Memory B cell (primary cell): ENCODE results near the gene PTCD1.
"Not testable (repeated sequence)": the region's sequence is repeated elsewhere in the genome, so short reads cannot be mapped to it uniquely, and the experiment has no call there.

Experiments
- ATAC-seq: fragments of 150-1000 bp; cut with Tn5 transposase; 2 replicates; pipeline ENCODE4 v1.10.0; 2021; ENCODE audit warnings: low read depth, mild to moderate bottlenecking, moderate library complexity
- DNase-seq, 2 donors: peaks; one replicate each; pipeline ENCODE4 v3.0.0; 2022; ENCODE audit warnings: low spot score in 2 of 2
- H3K27ac Mint-ChIP-seq: one replicate; pipeline ENCODE4 v1.8.0; 2022; ENCODE audit warnings: mild to moderate bottlenecking, moderate library complexity, mixed read lengths
- H3K27me3 Mint-ChIP-seq: one replicate; pipeline ENCODE4 v1.8.0; 2022; ENCODE audit warnings: mixed read lengths
- H3K36me3 Mint-ChIP-seq: one replicate; pipeline ENCODE4 v1.8.0; 2022; ENCODE audit warnings: mild to moderate bottlenecking, mixed read lengths
- H3K4me1 Mint-ChIP-seq: one replicate; pipeline ENCODE4 v1.8.0; 2022; ENCODE audit warnings: mixed read lengths
- H3K4me3 Mint-ChIP-seq: one replicate; pipeline ENCODE4 v1.8.0; 2022; ENCODE audit warnings: mild to moderate bottlenecking, moderate library complexity, mixed read lengths
- H3K9me3 Mint-ChIP-seq: one replicate; pipeline ENCODE4 v1.8.0; 2022; ENCODE audit warnings: mixed read lengths

The PTCD1 gene

GRCh38 chr7:99395616-99396327, 42.8 kb downstream of the PTCD1 start:
- peaks cover 5% of the 10 kb centered on the region for H3K36me3 Mint-ChIP-seq
- peaks cover 21% of the 10 kb centered on the region for H3K4me1 Mint-ChIP-seq
- H3K4me3 Mint-ChIP-seq, result no peak overlapping the region
- no peaks in the 10 kb centered on the region for H3K9me3 Mint-ChIP-seq
- H3K27ac Mint-ChIP-seq, result no peak overlapping the region
- H3K27me3 Mint-ChIP-seq, result no peaks in the 10 kb centered on the region
- ATAC-seq (no peak), DNase-seq (no peak)

- Mint-ChIP-seq H3K4me1 (peaks cover 19% of the 10 kb centered on the region), H3K4me3 (peak overlapping the region; percentile 84), H3K27me3 (no peaks in the 10 kb centered on the region), H3K36me3 (peaks cover 5% of the 10 kb centered on the region), H3K27ac (no peak overlapping the region), H3K9me3 (no peaks in the 10 kb centered on the region)
- ATAC-seq (no peak), DNase-seq (no peak)
Observed at GRCh38 chr7:99394188-99394502, 44.5 kb downstream of the PTCD1 start.

- Mint-ChIP-seq H3K27ac (peak overlapping the region; percentile 88), H3K4me1 (peaks cover 19% of the 10 kb centered on the region), H3K4me3 (peak overlapping the region; percentile 84), H3K27me3 (no peaks in the 10 kb centered on the region), H3K36me3 (peaks cover 5% of the 10 kb centered on the region), H3K9me3 (no peaks in the 10 kb centered on the region)
- ATAC-seq (no peak), DNase-seq (no peak)
Observed at GRCh38 chr7:99393355-99394187, 45.0 kb downstream of the PTCD1 start.

- peak overlapping the region; percentile 84 for H3K4me3 Mint-ChIP-seq
- peaks cover 14% of the 10 kb centered on the region for H3K4me1 Mint-ChIP-seq
- no peaks in the 10 kb centered on the region for H3K27me3 Mint-ChIP-seq
- peak; percentile 94 for ATAC-seq
- no peaks in the 10 kb centered on the region for H3K9me3 Mint-ChIP-seq
- peak overlapping the region; percentile 88 for H3K27ac Mint-ChIP-seq
- H3K36me3 Mint-ChIP-seq, result peaks cover 9% of the 10 kb centered on the region
- peak; percentile 79 to 80 for DNase-seq
Observed at GRCh38 chr7:99392659-99393354, 45.8 kb downstream of the PTCD1 start.

GRCh38 chr7:99392046-99392445, 46.6 kb downstream of the PTCD1 start:
- H3K27ac Mint-ChIP-seq, result no peak overlapping the region
- H3K36me3 Mint-ChIP-seq, result peaks cover 9% of the 10 kb centered on the region
- no peaks in the 10 kb centered on the region for H3K27me3 Mint-ChIP-seq
- ATAC-seq (no peak), DNase-seq (no peak)
- H3K4me1 Mint-ChIP-seq, result peaks cover 12% of the 10 kb centered on the region
- H3K4me3 Mint-ChIP-seq, result peak overlapping the region; percentile 37
- no peaks in the 10 kb centered on the region for H3K9me3 Mint-ChIP-seq

GRCh38 chr7:99390941-99391602, 47.5 kb downstream of the PTCD1 start:
- peaks cover 9% of the 10 kb centered on the region for H3K36me3 Mint-ChIP-seq
- ATAC-seq (no peak), DNase-seq (no peak)
- no peak overlapping the region for H3K4me3 Mint-ChIP-seq
- no peak overlapping the region for H3K27ac Mint-ChIP-seq
- H3K27me3 Mint-ChIP-seq, result no peaks in the 10 kb centered on the region
- H3K4me1 Mint-ChIP-seq, result peaks cover 12% of the 10 kb centered on the region
- no peaks in the 10 kb centered on the region for H3K9me3 Mint-ChIP-seq

GRCh38 chr7:99389772-99390171, 48.8 kb downstream of the PTCD1 start:
- Mint-ChIP-seq H3K4me1 (peaks cover 12% of the 10 kb centered on the region), H3K36me3 (peaks cover 9% of the 10 kb centered on the region), H3K4me3 (no peak overlapping the region), H3K27me3 (no peaks in the 10 kb centered on the region), H3K9me3 (no peaks in the 10 kb centered on the region), H3K27ac (no peak overlapping the region)
- ATAC-seq (no peak), DNase-seq (no peak)

GRCh38 chr7:99387912-99388311, 50.7 kb downstream of the PTCD1 start:
- Mint-ChIP-seq H3K27ac (no peak overlapping the region), H3K36me3 (peaks cover 12% of the 10 kb centered on the region)

GRCh38 chr7:99387239-99387635, 51.4 kb downstream of the PTCD1 start:
- Mint-ChIP-seq H3K4me1 (peaks cover 11% of the 10 kb centered on the region), H3K36me3 (peaks cover 12% of the 10 kb centered on the region)
- H3K27ac Mint-ChIP-seq, H3K4me3 Mint-ChIP-seq, H3K27me3 Mint-ChIP-seq, DNase-seq, ATAC-seq, H3K9me3 Mint-ChIP-seq: not testable (repeated sequence)

More at GRCh38 chr7:99387912-99388311, 50.7 kb downstream of the PTCD1 start:
- no peak for ATAC-seq
- H3K9me3 Mint-ChIP-seq, result no peaks in the 10 kb centered on the region
- H3K4me1 Mint-ChIP-seq, result peaks cover 13% of the 10 kb centered on the region
- no peak overlapping the region for H3K4me3 Mint-ChIP-seq
- no peak for DNase-seq
- no peaks in the 10 kb centered on the region for H3K27me3 Mint-ChIP-seq

- DNase-seq (no peak), ATAC-seq (peak; percentile 58)
- Mint-ChIP-seq H3K4me1 (peaks cover 8% of the 10 kb centered on the region), H3K36me3 (peaks cover 10% of the 10 kb centered on the region), H3K4me3 (no peak overlapping the region), H3K27me3 (no peaks in the 10 kb centered on the region), H3K9me3 (no peaks in the 10 kb centered on the region), H3K27ac (no peak overlapping the region)
Observed at GRCh38 chr7:99386584-99387238, 51.9 kb downstream of the PTCD1 start.

- no peaks in the 10 kb centered on the region for H3K27me3 Mint-ChIP-seq
- H3K4me1 Mint-ChIP-seq, result peaks cover 17% of the 10 kb centered on the region
- DNase-seq, result no peak
- no peak overlapping the region for H3K4me3 Mint-ChIP-seq
- no peak for ATAC-seq
- H3K27ac Mint-ChIP-seq, result no peak overlapping the region
- H3K36me3 Mint-ChIP-seq, result peaks cover 10% of the 10 kb centered on the region
- H3K9me3 Mint-ChIP-seq, result no peaks in the 10 kb centered on the region
Observed at GRCh38 chr7:99385564-99385963, 53.0 kb downstream of the PTCD1 start.

GRCh38 chr7:99384523-99384922, 54.1 kb downstream of the PTCD1 start:
- Mint-ChIP-seq H3K4me3 (no peak overlapping the region), H3K36me3 (peaks cover 10% of the 10 kb centered on the region), H3K9me3 (no peaks in the 10 kb centered on the region), H3K27ac (peak overlapping the region; percentile 24), H3K27me3 (no peaks in the 10 kb centered on the region), H3K4me1 (peaks cover 24% of the 10 kb centered on the region)
- DNase-seq (no peak), ATAC-seq (no peak)

- H3K4me1 Mint-ChIP-seq, result peaks cover 30% of the 10 kb centered on the region
Observed at GRCh38 chr7:99383791-99384370, 54.7 kb downstream of the PTCD1 start.

More at GRCh38 chr7:99383791-99384370, 54.7 kb downstream of the PTCD1 start:
- Mint-ChIP-seq H3K4me3 (no peak overlapping the region), H3K9me3 (no peaks in the 10 kb centered on the region), H3K27ac (peak overlapping the region; percentile 24), H3K27me3 (no peaks in the 10 kb centered on the region), H3K36me3 (peaks cover 14% of the 10 kb centered on the region)
- ATAC-seq (no peak), DNase-seq (no peak)
